NCI-H1092 (cell line): ENCODE data around the gene OR2T2.
"Not testable (repeated sequence)": the region's sequence is repeated elsewhere in the genome, so short reads cannot be mapped to it uniquely, and the experiment has no call there.

Experiments used
- DNase-seq: peaks from one replicate; lab custom pipeline; 2025; lab: John Stamatoyannopoulos, UW

OR2T2 gene, protein sequence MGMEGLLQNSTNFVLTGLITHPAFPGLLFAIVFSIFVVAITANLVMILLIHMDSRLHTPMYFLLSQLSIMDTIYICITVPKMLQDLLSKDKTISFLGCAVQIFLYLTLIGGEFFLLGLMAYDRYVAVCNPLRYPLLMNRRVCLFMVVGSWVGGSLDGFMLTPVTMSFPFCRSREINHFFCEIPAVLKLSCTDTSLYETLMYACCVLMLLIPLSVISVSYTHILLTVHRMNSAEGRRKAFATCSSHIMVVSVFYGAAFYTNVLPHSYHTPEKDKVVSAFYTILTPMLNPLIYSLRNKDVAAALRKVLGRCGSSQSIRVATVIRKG

DNA sequence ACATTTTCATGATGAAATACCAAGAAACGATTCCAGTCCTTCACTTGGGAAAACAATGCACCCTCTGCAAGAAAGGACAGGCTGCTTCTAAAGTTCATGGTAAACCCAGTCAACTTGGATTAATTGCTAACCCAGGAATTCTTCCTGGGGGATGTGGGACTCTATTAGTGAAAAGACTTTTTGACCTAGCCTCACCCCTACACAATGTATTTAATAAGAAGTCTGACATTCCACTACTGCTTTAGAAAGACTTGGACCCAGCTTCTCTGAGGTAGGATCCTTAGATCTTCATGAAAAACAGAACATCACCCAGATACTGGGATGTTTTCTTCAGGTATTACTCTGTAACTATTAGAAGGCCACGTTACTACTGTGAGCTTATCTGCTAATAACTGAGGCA lies at the start of gene OR2T2:
OR2T2 (plus strand) TSS at position 239 of the 400 bp plus-strand sequence. CDS start 7,161 bp downstream, outside the sequence.
- not testable (repeated sequence) for DNase-seq

DNA sequence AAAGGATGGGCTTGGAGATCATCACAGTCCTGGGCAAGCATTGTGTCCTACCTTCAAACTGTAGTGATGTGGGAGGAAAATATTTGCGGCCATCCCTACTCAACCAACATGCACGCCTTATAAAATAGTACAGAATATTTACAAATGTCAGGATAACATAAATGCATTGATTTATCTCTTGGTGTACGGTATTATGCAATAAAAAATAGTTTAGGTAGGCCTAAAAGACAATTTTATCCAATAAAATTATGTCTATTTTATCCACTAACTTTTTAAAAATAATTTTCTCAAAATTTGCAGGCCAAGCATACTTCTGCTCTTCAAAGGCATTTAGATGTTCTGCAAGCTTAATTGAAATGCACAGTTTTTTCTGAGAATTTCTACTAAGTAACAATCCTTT lies 42.7 kb upstream of the OR2T2 start, which contains the start of gene OR2T1:
OR2T1 (plus strand) TSS at position 301 of the 400 bp plus-strand sequence. CDS start 3,100 bp downstream, outside the sequence.
- DNase-seq = no peak

DNA sequence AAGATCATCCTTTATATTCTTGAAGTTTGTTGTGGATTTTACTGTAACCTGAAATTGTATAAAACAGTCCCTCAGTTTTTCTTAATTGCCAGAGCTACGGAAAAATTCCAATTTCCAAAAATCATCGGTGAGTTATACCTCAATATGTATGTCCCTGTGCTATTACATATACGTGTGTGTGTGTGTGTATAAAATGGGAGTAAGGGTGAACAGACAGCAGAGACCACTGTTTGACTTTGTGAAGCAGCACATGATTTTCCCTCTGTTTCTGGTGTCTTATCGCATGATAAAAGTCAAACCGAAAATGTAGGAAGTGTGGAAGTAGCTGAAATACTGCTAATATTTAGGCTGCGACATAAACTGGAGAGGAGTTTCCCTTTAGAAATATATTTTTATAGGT lies 41.4 kb upstream of the OR2T2 start:
- DNase-seq = no peak

DNA sequence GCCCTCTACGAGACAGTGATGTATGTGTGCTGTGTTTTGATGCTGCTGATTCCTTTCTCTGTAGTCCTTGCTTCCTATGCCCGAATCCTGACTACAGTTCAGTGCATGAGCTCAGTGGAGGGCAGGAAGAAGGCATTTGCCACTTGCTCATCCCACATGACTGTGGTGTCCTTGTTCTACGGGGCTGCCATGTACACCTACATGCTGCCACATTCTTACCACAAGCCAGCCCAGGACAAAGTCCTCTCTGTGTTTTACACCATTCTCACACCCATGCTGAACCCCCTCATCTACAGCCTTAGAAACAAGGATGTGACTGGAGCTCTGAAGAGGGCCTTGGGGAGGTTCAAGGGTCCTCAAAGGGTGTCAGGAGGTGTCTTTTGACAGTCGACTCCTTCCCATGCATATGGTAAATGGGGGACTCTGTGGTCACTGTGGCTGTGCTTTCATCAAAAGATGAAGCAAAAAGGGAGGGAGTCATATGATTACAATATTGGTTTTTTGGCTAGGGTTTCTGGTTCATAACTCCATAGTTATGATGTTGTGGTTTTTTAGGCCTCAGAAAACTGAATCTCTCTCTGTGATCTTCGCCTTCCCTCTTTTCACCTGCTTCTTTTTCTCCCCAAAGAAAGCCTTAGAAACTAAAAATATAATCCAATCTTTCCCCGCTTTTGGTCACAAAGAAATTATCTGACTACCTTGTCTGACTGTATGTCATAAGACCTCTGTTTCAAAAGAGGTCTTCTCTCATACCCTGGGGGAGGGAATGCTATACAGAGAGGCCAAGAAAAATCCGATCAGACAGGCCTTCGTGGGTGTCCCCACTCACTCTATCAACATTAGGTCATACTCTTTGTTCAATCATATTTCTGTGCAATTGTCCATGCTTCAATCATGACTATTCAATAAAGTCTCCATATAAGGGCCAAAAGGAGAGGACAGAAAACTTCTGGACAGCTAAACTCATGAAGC lies 38.4 kb upstream of the OR2T2 start:
- no peak for DNase-seq

DNA sequence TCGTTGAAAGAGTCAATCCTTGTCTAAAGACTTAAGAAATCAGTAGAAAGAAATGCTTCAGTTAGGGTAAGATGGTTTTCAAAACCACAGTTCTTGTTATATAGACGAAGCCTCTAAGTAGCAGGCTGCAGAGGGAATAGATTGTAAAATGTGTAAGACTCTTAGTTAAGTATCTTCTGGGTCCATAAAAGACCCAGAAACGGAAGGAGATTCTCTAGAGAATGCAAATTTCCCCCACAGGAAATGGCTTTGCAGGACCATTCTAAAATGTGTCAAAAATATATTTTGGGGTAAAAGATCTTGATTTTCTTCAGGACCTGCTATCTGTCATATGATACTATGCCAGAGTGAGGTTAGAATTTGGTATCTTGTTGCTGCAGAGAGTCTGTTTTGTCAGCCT lies 29.2 kb upstream of the OR2T2 start:
- DNase-seq = no peak

DNA sequence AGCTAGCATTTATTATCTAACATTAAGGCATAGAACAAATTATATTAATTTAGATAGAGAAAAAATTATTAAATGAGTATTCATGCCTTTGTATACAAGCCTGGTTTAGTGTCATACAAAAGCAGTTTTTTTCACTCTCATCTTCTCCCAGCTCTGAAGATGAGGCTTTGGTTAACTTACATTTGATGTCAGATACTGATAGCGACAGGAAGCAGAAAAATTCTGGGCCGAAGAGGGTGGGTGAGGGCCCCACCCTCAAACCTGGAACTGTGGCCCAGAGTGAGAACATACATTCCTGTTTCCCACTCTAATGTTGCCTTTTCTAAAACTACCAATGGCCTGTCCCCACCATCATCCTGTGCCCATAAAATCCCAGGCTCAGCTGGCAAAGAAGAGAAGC lies 27.6 kb upstream of the OR2T2 start:
- DNase-seq = no peak

DNA sequence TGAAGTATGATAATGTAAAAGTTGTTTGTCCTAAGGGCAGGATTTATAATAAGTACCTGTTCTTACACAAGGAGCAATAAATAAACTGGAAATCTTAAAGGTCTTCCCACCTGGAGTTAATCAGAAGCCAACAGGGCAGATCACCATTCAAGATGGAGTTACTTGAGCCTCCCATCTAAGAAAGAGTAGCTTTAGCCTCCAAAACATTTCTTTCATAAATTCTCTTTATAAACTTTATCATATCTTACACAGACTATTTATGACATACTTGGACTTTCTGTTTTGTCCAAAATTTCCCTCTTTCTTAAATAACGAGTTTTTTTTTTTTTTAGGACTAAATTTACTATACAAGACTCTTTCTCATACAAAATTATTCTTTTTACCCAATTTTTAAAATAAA lies 24.1 kb upstream of the OR2T2 start:
- DNase-seq = no peak

DNA sequence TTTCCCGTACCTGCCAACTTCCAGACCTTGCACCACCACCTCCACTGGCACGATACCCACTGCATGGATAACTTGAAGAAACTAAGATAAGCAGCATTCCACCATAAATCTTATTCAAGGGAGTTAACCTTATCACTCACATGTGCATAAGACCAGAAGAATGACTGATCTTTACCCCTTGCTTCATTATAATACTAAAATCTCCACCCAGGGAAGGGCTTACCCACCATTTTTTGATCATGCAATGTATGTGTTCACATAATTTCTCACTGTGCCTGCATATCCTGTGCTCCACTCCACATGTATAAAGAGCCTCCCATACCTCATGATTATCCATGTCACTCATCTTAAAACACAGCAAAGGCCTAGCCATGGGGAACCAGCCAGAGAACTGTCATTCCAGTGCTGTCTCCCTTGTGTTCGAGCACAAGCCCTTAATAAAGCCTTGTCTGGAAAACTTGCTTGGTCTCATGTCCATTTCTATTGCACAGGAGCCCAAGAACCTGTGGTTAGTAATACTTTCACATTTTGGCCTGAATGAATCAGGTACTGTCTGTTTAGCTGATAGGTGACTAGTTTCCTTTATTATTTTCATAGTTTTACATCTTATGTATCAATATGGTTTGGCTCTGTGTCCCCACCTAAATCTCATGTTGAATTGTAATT lies 17.8 kb upstream of the OR2T2 start:
- not testable (repeated sequence) for DNase-seq

DNA sequence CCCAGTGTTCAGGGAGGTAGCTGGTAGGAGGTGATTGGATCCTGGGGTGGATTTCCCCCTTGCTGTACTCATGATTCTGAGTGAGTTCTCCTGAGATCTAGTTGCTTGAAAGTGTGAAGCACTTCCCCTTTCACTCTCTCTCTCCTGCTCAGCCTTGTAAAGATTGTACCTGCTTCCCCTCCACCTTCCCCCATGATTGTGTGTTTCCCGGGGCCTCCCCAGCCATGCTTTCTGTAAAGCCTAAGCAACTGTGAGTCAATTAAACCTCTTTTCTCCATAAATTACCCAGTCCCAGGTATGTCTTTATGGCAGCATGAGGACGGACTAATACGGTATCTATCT lies 17.3 kb upstream of the OR2T2 start:
- not testable (repeated sequence) for DNase-seq

DNA sequence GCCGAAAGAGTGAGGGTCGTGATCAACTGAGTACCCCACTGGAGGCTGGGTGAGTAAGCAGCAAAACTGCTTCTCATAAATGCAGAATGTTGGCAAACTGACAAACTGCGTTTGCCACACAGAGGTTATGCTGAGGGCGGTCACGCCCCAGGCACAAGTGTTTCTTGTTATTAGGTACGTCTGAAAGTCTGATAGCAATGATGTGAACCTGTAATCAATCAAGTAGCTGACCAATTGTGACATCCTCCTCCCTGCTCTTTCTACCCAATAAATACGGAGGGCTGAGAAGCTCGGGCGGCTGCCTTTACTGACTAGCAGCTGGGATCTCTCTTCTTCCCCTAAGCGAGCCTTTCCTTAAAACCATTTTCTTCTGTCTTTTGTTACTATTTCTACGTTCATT lies 13.8 kb upstream of the OR2T2 start:
- not testable (repeated sequence) for DNase-seq

DNA sequence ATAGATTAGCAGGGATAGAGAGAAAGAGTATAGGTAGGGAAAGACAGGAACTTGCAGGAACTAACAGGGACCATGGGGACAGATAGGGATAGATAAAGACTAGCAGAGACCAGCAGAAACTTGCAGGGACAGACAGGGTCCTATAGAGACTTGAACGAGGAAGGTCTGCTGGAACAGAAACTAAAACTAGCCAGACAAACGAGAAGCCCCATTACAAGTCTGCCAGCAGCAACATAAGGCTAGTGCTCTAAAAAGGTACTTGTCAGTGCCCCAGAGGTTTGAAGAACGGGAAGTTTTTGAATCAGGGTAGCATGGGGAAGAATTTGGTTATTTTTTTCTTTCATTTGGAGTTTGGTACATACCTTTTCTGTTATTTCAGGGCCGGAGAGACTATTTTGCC lies 13.2 kb upstream of the OR2T2 start:
- not testable (repeated sequence) for DNase-seq

DNA sequence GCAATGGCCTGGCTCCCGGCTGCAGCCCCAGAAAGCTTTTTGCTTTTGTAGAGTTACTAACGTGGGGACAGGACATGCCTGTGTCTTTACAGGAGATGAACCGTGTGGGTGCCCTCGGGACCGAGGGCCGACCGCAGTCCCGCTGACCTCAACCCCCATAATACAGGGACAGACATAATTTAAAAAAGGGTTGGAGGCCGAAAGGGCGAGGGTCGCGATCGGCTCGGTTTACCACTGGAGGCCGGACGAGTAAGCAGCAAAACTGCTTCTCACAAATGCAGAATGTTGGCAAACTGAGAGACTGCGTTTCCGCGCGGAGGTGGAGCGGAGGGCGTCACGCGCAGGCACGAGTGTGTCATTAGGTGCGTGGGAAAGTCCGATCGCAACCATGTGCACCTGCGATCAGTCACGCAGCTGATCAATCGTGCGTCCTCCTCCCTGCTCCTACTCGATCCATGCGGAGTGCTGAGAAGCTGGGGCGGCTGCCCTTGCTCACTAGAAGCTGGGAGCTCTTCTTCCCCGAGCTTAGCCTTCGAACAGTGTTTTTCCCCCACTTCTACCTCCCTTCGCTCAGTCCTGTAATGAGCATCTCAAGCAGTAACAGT lies 11.5 kb upstream of the OR2T2 start:
- not testable (repeated sequence) for DNase-seq

DNA sequence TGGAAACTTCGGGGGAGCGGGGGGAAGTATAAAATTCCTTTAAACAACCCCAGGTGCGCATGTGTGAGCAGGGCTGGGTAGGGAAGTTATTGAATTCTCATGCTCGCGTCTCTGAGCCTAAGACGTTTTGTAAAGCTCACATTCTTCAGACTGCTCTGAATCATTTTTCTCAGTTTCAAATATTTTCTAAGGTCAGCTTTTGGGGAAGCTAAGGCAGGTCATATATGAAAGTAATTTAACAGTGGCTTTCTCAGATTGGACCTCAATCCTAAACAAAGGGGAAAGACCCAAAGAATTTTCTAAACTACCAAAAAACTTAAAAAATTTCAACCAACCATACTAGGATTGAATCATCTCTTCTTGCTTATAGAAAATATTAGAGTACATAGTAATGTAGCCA lies 10.5 kb upstream of the OR2T2 start:
- not testable (repeated sequence) for DNase-seq

DNA sequence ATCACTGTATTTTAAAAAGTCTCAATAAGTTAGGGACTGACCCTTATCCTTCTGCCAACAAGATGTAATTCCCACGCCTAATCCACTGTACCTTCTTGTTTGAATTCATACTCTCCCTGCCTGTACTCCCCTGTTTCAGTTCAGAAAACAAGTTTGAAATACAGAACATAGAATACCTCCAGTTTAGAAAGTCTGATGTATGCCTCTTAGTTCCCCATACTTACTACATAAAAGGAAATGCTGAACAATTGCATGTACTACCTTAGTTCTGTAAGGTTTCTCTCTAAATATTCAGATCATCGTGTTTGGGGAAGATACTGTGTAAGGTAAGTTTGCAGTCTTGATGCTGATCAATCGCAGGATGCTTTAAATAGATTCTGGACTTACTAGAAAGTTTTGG lies 9.1 kb upstream of the OR2T2 start:
- not testable (repeated sequence) for DNase-seq

DNA sequence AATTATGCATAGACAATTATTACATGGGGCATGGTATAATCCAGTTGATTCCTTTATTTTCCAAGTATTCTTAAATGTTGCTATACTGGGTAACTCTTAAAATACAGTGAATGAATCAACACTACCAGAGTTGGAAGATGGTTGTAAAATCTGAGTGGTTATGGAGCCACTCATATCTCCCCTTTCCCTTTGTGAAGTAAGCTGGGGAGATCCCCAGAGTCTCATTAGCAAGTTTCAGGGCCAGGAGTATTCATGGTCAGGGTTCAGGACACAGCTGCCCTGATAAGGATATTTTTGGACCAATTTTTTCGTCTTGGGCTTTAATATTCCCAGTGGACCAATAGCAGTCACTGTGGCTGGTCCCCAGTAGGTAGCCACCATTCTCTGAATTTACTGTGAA lies 6.8 kb upstream of the OR2T2 start:
- not testable (repeated sequence) for DNase-seq

DNA sequence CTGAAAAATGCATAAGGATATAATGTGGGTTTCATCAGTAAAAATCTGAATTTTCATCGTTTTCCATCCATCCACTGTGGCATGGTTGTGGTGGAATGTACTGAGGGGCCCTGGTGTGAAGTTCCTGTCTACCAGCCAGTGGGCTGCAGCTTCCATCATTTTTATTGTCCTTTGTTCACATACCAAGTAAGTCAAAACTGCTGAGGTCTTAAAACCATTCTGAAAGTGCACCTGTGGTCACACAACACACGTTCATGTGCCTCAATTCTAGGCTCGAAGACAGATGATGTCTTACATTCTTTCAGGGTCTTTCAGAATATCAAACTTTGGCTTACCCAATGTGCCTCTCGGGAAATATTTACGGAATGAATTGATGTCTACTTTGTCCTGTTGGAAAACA lies 6.2 kb upstream of the OR2T2 start:
- not testable (repeated sequence) for DNase-seq

DNA sequence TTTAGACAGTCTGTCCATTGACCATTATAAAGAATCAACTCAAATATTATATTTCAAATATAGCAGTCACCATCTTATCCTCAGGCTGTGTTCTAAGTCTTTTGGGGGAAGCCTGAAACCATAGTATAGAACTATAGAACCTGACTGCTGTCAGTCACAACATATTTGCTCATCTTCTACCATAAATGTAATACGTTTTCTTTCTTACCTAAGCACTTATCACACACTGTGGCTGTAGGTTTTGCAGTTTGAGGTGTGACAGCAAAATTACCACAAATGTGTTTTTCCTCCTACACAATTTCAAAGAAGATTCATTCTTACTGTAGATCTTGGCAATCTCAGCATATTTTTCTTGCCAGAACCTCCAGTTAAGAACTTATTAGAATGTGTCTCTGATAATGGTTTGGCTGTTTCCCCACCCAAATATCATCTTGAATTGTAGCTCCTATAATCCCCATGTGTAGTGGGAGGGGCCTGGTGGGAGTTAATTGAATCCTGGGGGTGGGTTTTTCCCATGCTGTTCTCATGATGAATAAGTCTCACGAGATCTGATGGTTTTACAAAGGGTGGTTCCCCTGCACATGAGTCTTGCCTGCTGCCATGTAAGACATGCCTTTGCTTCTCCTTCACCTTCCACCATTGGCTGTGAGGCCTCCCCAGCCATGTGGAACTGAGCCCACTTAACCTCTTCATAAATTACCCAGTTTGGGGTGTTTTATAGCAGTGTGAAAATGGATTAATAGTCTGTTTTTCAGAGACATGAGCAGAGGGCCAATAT lies 2.7 kb upstream of the OR2T2 start:
- not testable (repeated sequence) for DNase-seq

DNA sequence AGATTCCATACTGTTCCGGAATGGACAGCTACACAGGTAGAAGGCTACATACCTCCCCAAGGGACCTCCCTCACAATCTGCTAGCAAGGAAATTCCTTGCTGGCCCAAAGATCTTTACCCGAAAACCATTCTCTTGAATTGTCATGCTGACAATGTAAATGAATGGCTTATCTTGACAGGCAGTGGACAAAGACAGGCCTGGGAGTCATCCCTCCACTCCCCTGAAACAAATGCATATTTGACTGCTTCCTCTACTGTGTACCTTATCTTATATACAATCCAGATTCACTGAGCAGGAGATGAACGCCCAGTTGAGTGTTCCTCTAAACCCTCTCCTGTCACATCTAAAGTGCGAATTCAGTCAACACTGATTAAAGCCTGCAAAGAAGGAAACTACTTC lies 834 bp upstream of the OR2T2 start:
- DNase-seq = not testable (repeated sequence)

DNA sequence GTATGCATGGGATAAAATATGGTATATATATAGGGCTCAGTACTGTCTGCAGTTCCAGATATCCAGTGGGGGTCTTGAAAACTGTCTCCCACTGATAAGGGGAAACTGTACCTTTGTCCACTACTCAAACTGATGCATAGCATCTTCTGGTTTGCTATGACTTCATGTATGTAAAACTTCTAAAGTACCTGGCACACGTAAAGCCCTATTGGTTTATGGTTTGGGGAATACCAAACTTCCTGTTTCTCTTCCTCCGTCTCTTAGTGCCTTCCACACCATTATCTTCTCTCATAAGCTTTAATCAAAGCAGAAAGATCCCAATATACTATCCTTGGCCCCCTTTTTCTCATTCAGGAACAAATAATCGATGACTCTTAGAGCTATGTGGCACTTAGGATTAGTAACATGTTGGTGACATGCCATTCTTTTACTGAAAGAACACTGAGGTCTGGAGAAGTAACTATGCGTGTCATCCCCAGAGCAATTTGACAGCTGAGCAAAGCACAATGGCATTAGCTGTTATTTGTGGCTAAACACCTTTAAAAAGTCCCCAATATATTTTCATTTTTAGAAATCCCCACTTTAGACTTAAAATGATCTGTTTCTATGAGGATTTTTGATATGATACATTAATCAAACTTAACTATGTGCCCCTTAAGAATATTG lies 3.1 kb downstream of the OR2T2 start:
- not testable (repeated sequence) for DNase-seq

DNA sequence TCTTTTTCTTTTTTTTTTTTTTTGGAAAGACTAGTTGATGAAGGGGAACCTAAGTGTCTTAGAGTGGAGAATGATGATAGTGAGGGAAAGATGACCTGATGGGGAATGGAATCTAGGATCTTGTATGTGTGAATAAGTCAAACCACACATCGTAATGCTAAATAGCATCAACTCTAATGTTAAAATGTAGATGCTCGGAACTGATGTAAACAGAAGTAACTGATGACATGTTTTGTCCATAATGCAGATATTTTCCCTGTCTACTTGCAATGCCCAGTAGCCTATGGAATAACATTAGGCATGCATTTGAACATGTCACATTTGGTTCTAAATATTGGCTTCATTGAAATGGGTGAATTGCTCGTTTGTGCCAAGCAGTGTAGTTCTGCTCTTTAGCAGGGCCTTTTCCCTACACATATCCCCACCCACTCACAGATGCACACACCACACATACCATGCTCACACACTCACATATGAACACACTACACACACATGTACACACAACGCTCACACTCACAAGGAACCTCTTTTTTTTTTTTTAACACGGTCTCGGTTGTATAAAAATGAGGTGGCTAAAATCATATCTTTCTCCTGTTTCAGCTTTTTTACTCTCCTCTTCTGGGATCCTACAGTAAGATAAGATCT lies 4.5 kb downstream of the OR2T2 start:
- DNase-seq = not testable (repeated sequence)
